GM12872 (cell line): Measurements from ENCODE around the gene METTL2A.

Experiments
- CTCF ChIP-seq: IDR thresholded peaks from 3 replicates; pipeline ENCODE4 v1.5.1; 2011; ENCODE audit warnings: low read depth, mild to moderate bottlenecking, low read length, moderate library complexity; ENCODE audit not compliant: insufficient read depth

Gene METTL2A

GRCh38 chr17:62423647-62424461 lies at the start of gene METTL2A:
METTL2A (plus strand) TSS chr17:62423897; CDS start chr17:62423903, 6 bp downstream.
- TF ChIP-seq CTCF = peak; percentile 50

- no peak for TF ChIP-seq CTCF
These were observed 43.4 kb upstream of the METTL2A start, which contains the start of gene EFCAB3 for GRCh38 chr17:62380253-62380652. EFCAB3 (plus strand) TSS chr17:62380553; CDS start chr17:62382980, 2,427 bp downstream.

GRCh38 chr17:62381561-62381960 lies 42.1 kb upstream of the METTL2A start:
- no peak for TF ChIP-seq CTCF

GRCh38 chr17:62388856-62389255 lies 34.8 kb upstream of the METTL2A start:
- TF ChIP-seq CTCF = no peak

- TF ChIP-seq CTCF = no peak
These were observed 30.8 kb upstream of the METTL2A start for GRCh38 chr17:62392908-62393307.

GRCh38 chr17:62398891-62399290 lies 24.8 kb upstream of the METTL2A start:
- no peak for TF ChIP-seq CTCF

GRCh38 chr17:62405451-62405850 lies 18.2 kb upstream of the METTL2A start:
- TF ChIP-seq CTCF = no peak
